Measurements from ENCODE around the gene CCDC195.

GRCh38 chr2:224658780-224659405, 57.3 kb downstream of the CCDC195 start:
- TF ChIP-seq CTCF (conservative IDR thresholded peaks at IDR 0.05; ENCODE audit: low read length) (no peak), EZH2phosphoT487 (IDR thresholded peaks at IDR 0.05; ENCODE audit: borderline replicate concordance) (no peak)

All from Loucy (cell line).